ENCODE measurements around the gene MTMR2.

The MTMR2 gene

DNA sequence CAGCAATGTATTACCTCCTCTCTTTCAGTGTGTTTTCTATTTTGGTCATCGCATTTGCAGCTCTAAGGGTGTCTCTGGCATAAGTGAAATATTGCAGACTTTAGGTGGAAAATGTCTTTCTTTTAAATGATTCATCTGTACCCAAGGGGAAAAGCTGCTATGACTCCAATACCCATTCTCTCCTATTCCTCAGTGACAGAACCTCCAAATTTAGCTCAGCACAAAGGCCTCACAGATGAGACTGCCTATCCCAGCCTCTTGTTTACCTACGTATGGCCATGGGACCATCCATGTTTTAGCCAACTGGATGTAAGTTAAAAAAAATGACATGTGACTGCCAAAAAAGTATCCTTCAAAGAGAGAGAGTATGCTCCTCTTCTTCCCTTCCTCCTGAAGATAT is 7.9 kb downstream of the MTMR2 start:
- no peak for TF ChIP-seq POLR2AphosphoS5 (IDR thresholded peaks at IDR 0.05; ENCODE audit: low read depth)
- TF ChIP-seq SPI1 (IDR thresholded peaks at IDR 0.05; ENCODE audit: borderline replicate concordance, low read depth), result no peak
- TF ChIP-seq GABPA (IDR thresholded peaks at IDR 0.05; ENCODE audit: low read depth), result no peak
- no peak for TF ChIP-seq CTCF (IDR thresholded peaks at IDR 0.05; ENCODE audit: insufficient read depth, low read length)
- TF ChIP-seq REST (IDR thresholded peaks at IDR 0.05; ENCODE audit: insufficient replicate concordance, low read depth), result no peak

GRCh38 chr11:95915051-95915450 is 8.9 kb downstream of the MTMR2 start:
- no peaks in the 10 kb centered on the region for H3K27me3 ChIP-seq (ENCODE audit: insufficient read depth, poor library complexity, severe bottlenecking)
- H3K27ac ChIP-seq (replicated peaks), result no peak overlapping the region

More for the DNA sequence above, 7.9 kb downstream of the MTMR2 start:
- Histone ChIP-seq H3K27me3 (ENCODE audit: insufficient read depth, poor library complexity, severe bottlenecking) (no peaks in the 10 kb centered on the region), H3K4me3 (replicated peaks; ENCODE audit: insufficient read depth, low read length) (no peak overlapping the region), H3K27ac (replicated peaks) (no peak overlapping the region)
- no peak for DNase-seq (ENCODE audit: low read depth in 1 of 2, low spot score in 1 of 2)

DNA sequence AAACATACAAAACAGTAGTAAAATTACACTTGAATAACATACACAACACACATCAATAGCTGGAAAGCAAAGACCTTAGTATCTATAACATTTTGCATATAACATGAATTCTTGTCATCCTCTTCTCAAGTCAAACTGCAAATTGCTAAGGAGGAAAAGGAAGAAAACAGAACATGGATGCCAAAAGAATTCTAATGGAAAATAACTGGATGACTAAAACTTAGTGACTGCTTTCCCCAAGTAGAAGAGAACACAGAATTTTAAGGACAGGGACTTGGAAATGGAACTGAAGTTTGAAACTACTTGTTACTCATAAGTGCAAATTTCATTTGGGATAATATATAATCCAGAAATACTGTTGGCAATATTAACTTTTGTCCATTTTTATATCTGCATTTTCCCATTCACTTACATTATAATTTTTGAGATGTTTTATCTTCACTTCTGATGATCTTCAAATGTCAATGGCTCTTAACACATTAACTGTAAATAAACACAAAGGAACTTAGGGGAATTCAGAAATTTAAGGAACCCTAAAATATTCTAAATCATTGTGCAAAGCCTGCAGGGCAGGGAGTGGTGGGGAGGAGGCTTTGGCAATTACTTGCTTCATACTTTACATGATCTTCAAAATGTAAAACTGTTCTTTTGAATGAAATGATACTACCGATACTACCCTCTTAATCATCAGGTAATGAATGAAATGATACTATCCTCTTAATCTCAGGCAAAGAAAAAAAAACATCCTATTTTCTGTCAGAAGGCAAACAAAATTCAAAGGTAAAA is 9.9 kb downstream of the MTMR2 start:
- no peak overlapping the region for H3K27ac ChIP-seq (replicated peaks)
- H3K4me3 ChIP-seq (replicated peaks; ENCODE audit: insufficient read depth, low read length), result no peak overlapping the region
- no peaks in the 10 kb centered on the region for H3K27me3 ChIP-seq (ENCODE audit: insufficient read depth, poor library complexity, severe bottlenecking)
- no peak for DNase-seq (ENCODE audit: low read depth in 1 of 2, low spot score in 1 of 2)
- no peak for TF ChIP-seq GABPA (IDR thresholded peaks at IDR 0.05; ENCODE audit: low read depth)
- TF ChIP-seq CTCF (IDR thresholded peaks at IDR 0.05; ENCODE audit: insufficient read depth, low read length), result no peak
- TF ChIP-seq REST (IDR thresholded peaks at IDR 0.05; ENCODE audit: insufficient replicate concordance, low read depth), result no peak
- TF ChIP-seq POLR2AphosphoS5 (IDR thresholded peaks at IDR 0.05; ENCODE audit: low read depth), result no peak
- no peak for TF ChIP-seq SPI1 (IDR thresholded peaks at IDR 0.05; ENCODE audit: borderline replicate concordance, low read depth)

More at GRCh38 chr11:95915051-95915450, 8.9 kb downstream of the MTMR2 start:
- no peak for TF ChIP-seq SPI1 (IDR thresholded peaks at IDR 0.05; ENCODE audit: borderline replicate concordance, low read depth)
- no peak for DNase-seq (ENCODE audit: low read depth in 1 of 2, low spot score in 1 of 2)
- no peak overlapping the region for H3K4me3 ChIP-seq (replicated peaks; ENCODE audit: insufficient read depth, low read length)

GRCh38 chr11:95912902-95913560 is 10.9 kb downstream of the MTMR2 start:
- no peak for DNase-seq (ENCODE audit: low read depth in 1 of 2, low spot score in 1 of 2)
- Histone ChIP-seq H3K27ac (replicated peaks) (no peak overlapping the region), H3K4me3 (replicated peaks; ENCODE audit: insufficient read depth, low read length) (no peak overlapping the region), H3K27me3 (ENCODE audit: insufficient read depth, poor library complexity, severe bottlenecking) (no peaks in the 10 kb centered on the region)
- TF ChIP-seq POLR2AphosphoS5 (IDR thresholded peaks at IDR 0.05; ENCODE audit: low read depth), result no peak
- no peak for TF ChIP-seq REST (IDR thresholded peaks at IDR 0.05; ENCODE audit: insufficient replicate concordance, low read depth)
- TF ChIP-seq GABPA (IDR thresholded peaks at IDR 0.05; ENCODE audit: low read depth), result no peak
- no peak for TF ChIP-seq SPI1 (IDR thresholded peaks at IDR 0.05; ENCODE audit: borderline replicate concordance, low read depth)
- TF ChIP-seq CTCF (IDR thresholded peaks at IDR 0.05; ENCODE audit: insufficient read depth, low read length), result no peak
